ENCODE data around the gene SEMA3D.

GRCh38 chr7:85065306-85065705 lies 121.5 kb downstream of the SEMA3D start:
- TF ChIP-seq CTCF (IDR thresholded peaks at IDR 0.05; ENCODE audit: low read depth, low read length) (no peak), EZH2phosphoT487 (IDR thresholded peaks at IDR 0.05; ENCODE audit: low read depth) (no peak)
